GM18507 (cell line): ENCODE data around the gene BIRC6.

ENCODE experiments used
- DNase-seq: peaks from one replicate; pipeline ENCODE4 v3.0.0; 2011; ENCODE audit warnings: low read depth; ENCODE audit not compliant: insufficient read length; ENCODE audit errors: extremely low spot score
- FAIRE-seq: peaks from 2 replicates; lab custom pipeline; 2011; peaks lifted over from hg19 to GRCh38; lab: Jason Lieb, UNC

BIRC6 gene

GRCh38 chr2:32647180-32647651, 290.4 kb downstream of the BIRC6 start:
- DNase-seq (no peak), FAIRE-seq (no peak)

DNA sequence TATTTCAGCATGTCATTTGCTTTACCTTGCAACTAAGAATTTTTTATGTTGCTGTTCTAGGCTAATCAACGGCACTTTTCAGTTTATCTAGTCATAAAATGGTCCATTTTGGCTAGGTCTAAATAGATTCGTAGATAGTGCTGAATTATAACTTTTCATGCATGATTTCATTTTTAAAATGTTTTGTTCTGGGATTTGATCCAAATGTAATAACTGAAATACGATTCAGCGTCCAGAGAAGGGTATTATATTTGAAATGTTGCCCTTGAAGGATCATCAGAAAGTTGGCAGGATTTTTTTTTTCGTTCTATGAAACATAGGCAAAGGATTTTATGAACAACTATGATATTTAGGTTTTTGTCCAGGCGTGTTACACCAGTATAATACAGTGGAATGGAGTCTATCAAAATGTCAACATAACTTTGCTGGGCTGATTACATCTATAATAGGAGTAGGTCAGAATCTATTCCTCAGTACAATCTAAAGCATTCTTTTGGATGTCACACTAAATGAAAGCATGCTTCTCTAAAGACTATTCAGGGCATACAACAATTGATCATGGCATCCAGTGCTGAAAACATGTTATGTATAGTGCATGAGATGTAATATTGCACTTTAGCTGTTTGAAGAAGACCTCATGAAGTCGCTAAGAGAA, 295.9 kb downstream of the BIRC6 start:
- FAIRE-seq: no peak
- no peak for DNase-seq

DNA sequence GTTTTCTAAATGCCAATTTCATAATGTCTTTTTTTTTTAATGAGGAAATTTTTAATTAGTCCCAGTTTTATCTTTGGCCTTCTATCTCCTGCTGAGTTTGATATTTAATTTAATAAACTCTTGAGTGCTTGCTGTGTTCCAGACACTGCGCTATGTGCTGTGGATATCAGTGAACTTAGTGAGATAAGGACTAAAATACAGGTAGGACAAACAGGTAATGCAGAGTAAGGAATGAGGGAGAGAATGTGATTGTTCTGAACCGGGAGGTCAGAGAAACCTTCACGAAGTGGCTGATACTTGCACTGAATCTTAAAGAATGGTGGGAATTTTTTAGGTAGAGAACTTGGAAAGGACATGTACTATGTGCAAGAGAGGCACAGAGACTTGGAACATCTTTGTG, 299.2 kb downstream of the BIRC6 start:
- FAIRE-seq: no peak

GRCh38 chr2:32663864-32664263, 307.0 kb downstream of the BIRC6 start:
- DNase-seq (no peak), FAIRE-seq (no peak)

More for the DNA sequence above, 299.2 kb downstream of the BIRC6 start:
- DNase-seq: no peak

DNA sequence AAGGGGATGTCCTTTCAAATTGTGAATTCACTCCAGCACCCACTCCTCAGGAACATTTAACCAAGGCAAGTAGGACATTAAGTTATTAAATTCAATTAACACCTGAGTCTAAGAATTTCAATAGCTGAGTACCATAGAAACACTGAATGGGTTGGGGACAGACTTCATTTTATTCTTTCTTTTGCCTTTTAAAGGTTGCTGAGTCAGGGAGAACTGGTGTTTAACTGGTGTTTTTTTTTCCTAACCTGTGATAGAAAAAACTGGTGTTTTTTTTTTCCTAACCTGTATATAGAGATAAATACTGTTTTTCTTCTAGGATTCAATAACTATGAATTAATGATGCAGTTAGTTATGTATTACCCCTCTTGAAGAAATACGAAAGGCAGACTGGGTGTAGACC, 309.9 kb downstream of the BIRC6 start:
- DNase-seq (no peak), FAIRE-seq (no peak)

- DNase-seq: no peak
- no peak for FAIRE-seq
These were observed 311.4 kb downstream of the BIRC6 start for GRCh38 chr2:32668254-32668653.
